HL-60 (cell line): Measurements from ENCODE around the gene UBE2G1.

ENCODE experiments used
- TF ChIP-seq, protein P1 (sequence below): IDR thresholded peaks from one replicate; pipeline ENCODE4 v1.5.1; 2011; ENCODE audit warnings: low read length, control low read depth, inconsistent platforms; ENCODE audit not compliant: insufficient read depth
- TF ChIP-seq, protein P2 (sequence below): IDR thresholded peaks from 2 replicates; pipeline ENCODE4 v1.6.1; 2012; ENCODE audit warnings: low read depth; ENCODE audit not compliant: insufficient replicate concordance

DNA sequence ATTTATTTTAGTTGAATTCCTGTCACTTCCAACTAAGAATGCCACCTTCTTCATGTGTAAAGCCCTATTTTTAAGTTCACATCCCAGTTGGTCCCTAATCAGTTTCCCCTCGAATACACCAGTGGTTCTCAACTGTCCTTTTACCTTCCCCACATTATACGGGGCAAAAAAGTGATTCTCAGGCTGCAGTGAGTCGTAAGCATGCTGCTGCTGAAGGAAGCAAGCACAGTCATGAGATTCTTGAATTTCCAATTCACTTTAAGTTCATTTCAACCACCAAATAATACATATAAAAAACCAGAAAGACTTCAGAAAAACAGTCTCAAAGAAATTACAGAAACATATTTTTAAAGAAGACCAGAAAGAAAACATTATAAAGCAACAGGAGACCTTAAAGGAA, 47.9 kb downstream of the UBE2G1 start:
- TF ChIP-seq, protein P1, sequence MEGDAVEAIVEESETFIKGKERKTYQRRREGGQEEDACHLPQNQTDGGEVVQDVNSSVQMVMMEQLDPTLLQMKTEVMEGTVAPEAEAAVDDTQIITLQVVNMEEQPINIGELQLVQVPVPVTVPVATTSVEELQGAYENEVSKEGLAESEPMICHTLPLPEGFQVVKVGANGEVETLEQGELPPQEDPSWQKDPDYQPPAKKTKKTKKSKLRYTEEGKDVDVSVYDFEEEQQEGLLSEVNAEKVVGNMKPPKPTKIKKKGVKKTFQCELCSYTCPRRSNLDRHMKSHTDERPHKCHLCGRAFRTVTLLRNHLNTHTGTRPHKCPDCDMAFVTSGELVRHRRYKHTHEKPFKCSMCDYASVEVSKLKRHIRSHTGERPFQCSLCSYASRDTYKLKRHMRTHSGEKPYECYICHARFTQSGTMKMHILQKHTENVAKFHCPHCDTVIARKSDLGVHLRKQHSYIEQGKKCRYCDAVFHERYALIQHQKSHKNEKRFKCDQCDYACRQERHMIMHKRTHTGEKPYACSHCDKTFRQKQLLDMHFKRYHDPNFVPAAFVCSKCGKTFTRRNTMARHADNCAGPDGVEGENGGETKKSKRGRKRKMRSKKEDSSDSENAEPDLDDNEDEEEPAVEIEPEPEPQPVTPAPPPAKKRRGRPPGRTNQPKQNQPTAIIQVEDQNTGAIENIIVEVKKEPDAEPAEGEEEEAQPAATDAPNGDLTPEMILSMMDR, result no peak
- TF ChIP-seq, protein P2, sequence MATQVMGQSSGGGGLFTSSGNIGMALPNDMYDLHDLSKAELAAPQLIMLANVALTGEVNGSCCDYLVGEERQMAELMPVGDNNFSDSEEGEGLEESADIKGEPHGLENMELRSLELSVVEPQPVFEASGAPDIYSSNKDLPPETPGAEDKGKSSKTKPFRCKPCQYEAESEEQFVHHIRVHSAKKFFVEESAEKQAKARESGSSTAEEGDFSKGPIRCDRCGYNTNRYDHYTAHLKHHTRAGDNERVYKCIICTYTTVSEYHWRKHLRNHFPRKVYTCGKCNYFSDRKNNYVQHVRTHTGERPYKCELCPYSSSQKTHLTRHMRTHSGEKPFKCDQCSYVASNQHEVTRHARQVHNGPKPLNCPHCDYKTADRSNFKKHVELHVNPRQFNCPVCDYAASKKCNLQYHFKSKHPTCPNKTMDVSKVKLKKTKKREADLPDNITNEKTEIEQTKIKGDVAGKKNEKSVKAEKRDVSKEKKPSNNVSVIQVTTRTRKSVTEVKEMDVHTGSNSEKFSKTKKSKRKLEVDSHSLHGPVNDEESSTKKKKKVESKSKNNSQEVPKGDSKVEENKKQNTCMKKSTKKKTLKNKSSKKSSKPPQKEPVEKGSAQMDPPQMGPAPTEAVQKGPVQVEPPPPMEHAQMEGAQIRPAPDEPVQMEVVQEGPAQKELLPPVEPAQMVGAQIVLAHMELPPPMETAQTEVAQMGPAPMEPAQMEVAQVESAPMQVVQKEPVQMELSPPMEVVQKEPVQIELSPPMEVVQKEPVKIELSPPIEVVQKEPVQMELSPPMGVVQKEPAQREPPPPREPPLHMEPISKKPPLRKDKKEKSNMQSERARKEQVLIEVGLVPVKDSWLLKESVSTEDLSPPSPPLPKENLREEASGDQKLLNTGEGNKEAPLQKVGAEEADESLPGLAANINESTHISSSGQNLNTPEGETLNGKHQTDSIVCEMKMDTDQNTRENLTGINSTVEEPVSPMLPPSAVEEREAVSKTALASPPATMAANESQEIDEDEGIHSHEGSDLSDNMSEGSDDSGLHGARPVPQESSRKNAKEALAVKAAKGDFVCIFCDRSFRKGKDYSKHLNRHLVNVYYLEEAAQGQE, result no peak
